ENCODE measurements around the gene HIF1A. TPM values are rescaled to one million over a fixed set of nuclear protein-coding genes. Genes with fewer than 3 reads are reported as not detected.

The HIF1A gene
- total RNA-seq, 1 experiment from 2014 or later, result 319 TPM

DNA sequence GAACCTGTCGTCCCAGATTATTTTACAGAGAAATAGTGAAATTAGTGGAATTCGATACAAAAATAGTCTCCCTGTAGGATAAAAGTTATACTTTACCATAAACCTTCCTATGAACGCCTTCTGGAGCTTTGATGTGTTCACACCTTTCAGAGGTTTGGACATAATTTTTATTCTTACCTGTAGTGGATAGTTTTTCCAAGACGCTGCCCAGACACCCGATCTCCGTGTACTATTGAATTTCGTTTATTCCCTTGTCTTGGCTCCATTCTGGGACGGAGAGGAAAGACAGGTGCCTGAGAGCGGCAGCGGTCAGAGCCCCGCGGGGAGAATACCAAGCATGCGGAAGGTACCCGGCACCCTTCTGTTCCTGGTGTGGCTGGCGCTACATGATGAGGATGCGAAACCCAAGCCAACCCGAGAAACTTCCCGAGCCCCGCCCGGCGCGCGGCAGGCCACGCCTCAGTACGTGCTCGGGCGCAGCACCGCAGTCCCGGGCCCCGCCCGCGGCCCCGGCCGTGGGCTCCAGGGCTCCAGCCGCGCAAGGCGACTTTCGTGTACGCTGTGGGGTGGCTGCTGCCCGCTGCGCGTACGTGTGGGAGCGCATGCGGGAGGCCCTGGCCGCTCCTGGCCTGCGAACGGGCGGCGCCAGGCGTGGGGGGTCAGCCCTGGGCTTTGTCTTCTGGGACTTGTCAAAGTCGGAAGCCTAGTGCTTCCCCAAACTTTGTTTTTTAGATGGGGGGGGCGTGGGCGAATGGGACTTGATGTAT, 55.6 kb downstream of the HIF1A start:
- ChIA-PET CTCF (no interaction called here), POLR2A (ENCODE audit: unreplicated experiment) (interaction anchor here (0.7 to 1.9 kb wide), 3 partner anchors 11 to 156 kb away, joined by 4 to 21 read pairs (median 4); partner anchors contain the start of genes HIF1A and SNAPC1)
- H3K9me3 ChIP-seq (ENCODE audit: low read length), result no peaks in the 10 kb centered on the region
- peak overlapping the region; percentile 72 for H3K4me3 ChIP-seq (ENCODE audit: low read length)
- H3K27ac ChIP-seq (ENCODE audit: low read length), result peak overlapping the region; percentile 55
- H3K4me1 ChIP-seq (ENCODE audit: insufficient read depth, low read length), result peaks cover 79% of the 10 kb centered on the region
- peaks cover 27% of the 10 kb centered on the region for H3F3A ChIP-seq (ENCODE audit: low read length, unreplicated experiment)
- intact Hi-C loops (cut with micrococcal nuclease), result loop anchor here (1.0 to 5.0 kb wide), 7 partner anchors 11 to 454 kb away; partner anchors contain the start of genes HIF1A and SNAPC1
- no peak for TF ChIP-seq EZH2phosphoT487 (IDR thresholded peaks at IDR 0.05; ENCODE audit: borderline replicate concordance, low read length)
- TF ChIP-seq, protein P1, sequence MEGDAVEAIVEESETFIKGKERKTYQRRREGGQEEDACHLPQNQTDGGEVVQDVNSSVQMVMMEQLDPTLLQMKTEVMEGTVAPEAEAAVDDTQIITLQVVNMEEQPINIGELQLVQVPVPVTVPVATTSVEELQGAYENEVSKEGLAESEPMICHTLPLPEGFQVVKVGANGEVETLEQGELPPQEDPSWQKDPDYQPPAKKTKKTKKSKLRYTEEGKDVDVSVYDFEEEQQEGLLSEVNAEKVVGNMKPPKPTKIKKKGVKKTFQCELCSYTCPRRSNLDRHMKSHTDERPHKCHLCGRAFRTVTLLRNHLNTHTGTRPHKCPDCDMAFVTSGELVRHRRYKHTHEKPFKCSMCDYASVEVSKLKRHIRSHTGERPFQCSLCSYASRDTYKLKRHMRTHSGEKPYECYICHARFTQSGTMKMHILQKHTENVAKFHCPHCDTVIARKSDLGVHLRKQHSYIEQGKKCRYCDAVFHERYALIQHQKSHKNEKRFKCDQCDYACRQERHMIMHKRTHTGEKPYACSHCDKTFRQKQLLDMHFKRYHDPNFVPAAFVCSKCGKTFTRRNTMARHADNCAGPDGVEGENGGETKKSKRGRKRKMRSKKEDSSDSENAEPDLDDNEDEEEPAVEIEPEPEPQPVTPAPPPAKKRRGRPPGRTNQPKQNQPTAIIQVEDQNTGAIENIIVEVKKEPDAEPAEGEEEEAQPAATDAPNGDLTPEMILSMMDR (conservative IDR thresholded peaks at IDR 0.05; ENCODE audit: low read depth, low read length), result no peak
- no peak for TF ChIP-seq EZH2 (IDR thresholded peaks at IDR 0.05; ENCODE audit: low read length, unreplicated experiment)
- no peaks in the 10 kb centered on the region for H3K27me3 ChIP-seq (ENCODE audit: low read length)
- TSS peak; percentile 65 for BruUV-seq (replicated peaks)
- peaks cover 60% of the 10 kb centered on the region for H3K79me2 ChIP-seq (ENCODE audit: low read length)
- H3K36me3 ChIP-seq (ENCODE audit: low read depth, low read length), result peaks cover 32% of the 10 kb centered on the region
- peak overlapping the region; percentile 86 for H3K4me2 ChIP-seq (ENCODE audit: low read length)
- peak overlapping the region; percentile 60 for H2AFZ ChIP-seq (ENCODE audit: low read length)
- peak overlapping the region; percentile 72 for H3K9ac ChIP-seq (ENCODE audit: low read length)
- peak; percentile 79 for ATAC-seq
- H3K9me2 ChIP-seq (replicated peaks; ENCODE audit: low read length), result no peaks in the 10 kb centered on the region
- peaks cover 26% of the 10 kb centered on the region for H4K20me1 ChIP-seq (ENCODE audit: low read length)
- DNase-seq, result peak; percentile 99

DNA sequence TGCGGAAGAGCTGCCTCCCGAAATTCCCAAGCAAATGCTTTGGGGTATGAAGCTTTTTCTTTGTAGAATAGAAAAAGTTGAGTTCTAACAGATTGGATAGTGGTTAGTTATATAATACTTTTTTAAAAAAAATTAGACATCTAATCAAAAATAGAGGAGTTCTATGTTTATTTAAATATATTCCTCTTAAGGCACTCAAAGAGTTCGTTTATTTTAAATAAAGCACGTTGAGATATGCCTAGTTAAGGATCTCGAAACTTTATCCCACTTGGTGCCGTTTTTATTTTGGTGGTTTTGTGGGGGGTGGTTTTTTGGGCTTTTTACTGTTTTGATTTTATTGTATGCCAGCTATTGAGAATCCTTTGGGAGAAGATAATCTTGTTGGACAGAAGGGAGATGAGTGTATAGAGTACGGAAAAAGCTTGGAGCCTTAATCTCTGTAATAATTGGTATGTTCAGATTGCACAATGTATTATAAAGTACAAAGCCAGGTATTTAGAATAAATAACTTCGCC, 56.2 kb downstream of the HIF1A start:
- Histone ChIP-seq H3F3A (ENCODE audit: low read length, unreplicated experiment) (peaks cover 27% of the 10 kb centered on the region), H3K4me2 (ENCODE audit: low read length) (peak overlapping the region; percentile 86), H3K9ac (ENCODE audit: low read length) (peak overlapping the region; percentile 72), H3K36me3 (ENCODE audit: low read depth, low read length) (peaks cover 28% of the 10 kb centered on the region), H2AFZ (ENCODE audit: low read length) (peak overlapping the region; percentile 60), H3K9me2 (replicated peaks; ENCODE audit: low read length) (no peaks in the 10 kb centered on the region), H3K9me3 (ENCODE audit: low read length) (no peaks in the 10 kb centered on the region), H3K79me2 (ENCODE audit: low read length) (peaks cover 54% of the 10 kb centered on the region), H3K27me3 (ENCODE audit: low read length) (no peaks in the 10 kb centered on the region), H3K4me3 (ENCODE audit: low read length) (peak overlapping the region; percentile 72), H4K20me1 (ENCODE audit: low read length) (peaks cover 26% of the 10 kb centered on the region), H3K4me1 (ENCODE audit: insufficient read depth, low read length) (peaks cover 74% of the 10 kb centered on the region), H3K27ac (ENCODE audit: low read length) (peak overlapping the region; percentile 55)
- CTCF ChIA-PET, result no interaction called here
- ATAC-seq, result no peak
- BruUV-seq (replicated peaks), result TSS peak; percentile 26
- POLR2A ChIA-PET (ENCODE audit: unreplicated experiment), result interaction anchor here (0.5 to 0.9 kb wide), 3 partner anchors 10 to 156 kb away, joined by 3 to 4 read pairs (median 4); partner anchors contain the start of genes HIF1A and SNAPC1
- TF ChIP-seq EZH2phosphoT487 (IDR thresholded peaks at IDR 0.05; ENCODE audit: borderline replicate concordance, low read length), result no peak
- TF ChIP-seq EZH2 (IDR thresholded peaks at IDR 0.05; ENCODE audit: low read length, unreplicated experiment), result no peak
- TF ChIP-seq, protein P1 (conservative IDR thresholded peaks at IDR 0.05; ENCODE audit: low read depth, low read length), result no peak
- DNase-seq, result no peak
- intact Hi-C loops (cut with micrococcal nuclease), result loop anchor here (1.0 to 5.0 kb wide), 7 partner anchors 11 to 454 kb away; partner anchors contain the start of genes HIF1A and SNAPC1

All from PC-3 (cell line).